ENCODE measurements around the gene CSNK2A1. TPM values are rescaled to one million over a fixed set of nuclear protein-coding genes. Genes with fewer than 3 reads are reported as not detected.

The CSNK2A1 gene
- total and polyA plus RNA-seq, 2 experiments from 2014 or later, result 85.1 to 244 TPM

DNA sequence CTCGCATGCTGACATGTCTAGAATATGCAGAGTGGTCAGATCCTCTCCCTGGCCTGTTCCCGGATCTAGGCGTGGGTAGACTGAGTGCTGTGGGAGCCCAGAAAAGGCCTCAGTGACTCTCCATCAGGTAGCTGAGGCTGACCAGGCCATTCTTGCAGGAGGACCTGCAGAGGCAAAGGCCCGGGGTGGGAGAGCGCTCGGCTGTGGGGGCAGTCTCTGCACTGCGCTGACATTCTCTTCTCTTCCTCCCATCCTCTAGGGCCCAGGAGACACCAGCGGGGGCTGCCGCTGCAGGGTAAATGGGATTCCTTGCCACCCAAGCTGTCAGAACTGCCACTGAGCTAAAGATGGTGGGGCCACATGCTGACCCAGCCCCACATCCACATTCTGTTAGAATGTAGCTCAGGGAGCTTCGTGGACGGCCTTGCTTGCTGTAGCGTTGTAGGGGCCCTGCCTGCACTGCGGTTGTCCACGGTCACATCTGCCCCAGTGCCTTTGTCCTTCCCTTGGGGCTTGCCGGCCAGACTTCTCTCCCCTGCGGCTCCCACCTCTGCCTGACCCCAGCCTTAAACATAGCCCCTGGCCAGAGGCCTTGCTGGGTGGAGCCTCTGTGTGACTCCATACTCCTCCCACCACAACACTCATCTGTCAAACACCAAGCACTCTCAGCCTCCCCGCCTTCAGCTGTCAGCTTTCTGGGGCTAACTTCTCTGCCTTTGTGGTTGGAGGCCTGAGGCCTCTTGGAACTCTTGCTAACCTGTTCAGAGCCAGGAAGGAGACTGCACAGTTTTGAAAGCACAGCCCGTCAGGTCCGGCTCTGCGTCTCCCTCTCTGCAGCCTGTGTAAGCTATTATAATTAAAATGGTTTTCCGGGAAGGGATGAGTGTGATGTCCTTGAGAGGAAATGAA lies 113.2 kb downstream of the CSNK2A1 start:
- Mint-ChIP-seq H3K27me3 (ENCODE audit: insufficient read depth, low read depth, poor library complexity) (peaks cover 32% of the 10 kb centered on the region), H3K4me3 (no peak overlapping the region), H3K4me1 (peaks cover 26% of the 10 kb centered on the region), H3K36me3 (ENCODE audit: low read depth) (peaks cover 38% of the 10 kb centered on the region), H3K27ac (no peak overlapping the region), H3K9me3 (no peaks in the 10 kb centered on the region)
- H3K9me2 ChIP-seq (ENCODE audit: insufficient read depth), result no peaks in the 10 kb centered on the region
- H3F3A ChIP-seq (replicated peaks; ENCODE audit: low read depth), result peaks cover 6% of the 10 kb centered on the region; the same call in 1 of the 2 replicates
- peaks cover 29% of the 10 kb centered on the region for H4K20me1 ChIP-seq (replicated peaks; ENCODE audit: insufficient read depth)
- H3K36me3 ChIP-seq (ENCODE audit: insufficient read depth), result no peaks in the 10 kb centered on the region
- H3K4me1 ChIP-seq (ENCODE audit: insufficient read depth), result peaks cover 9% of the 10 kb centered on the region
- no peak overlapping the region for H3K4me3 ChIP-seq
- TF ChIP-seq ZNF114 (CRISPR knock-in tag; IDR thresholded peaks at IDR 0.05), result no peak
- TF ChIP-seq EZH2phosphoT487 (IDR thresholded peaks at IDR 0.05; ENCODE audit: unreplicated experiment), result no peak
- TF ChIP-seq POLR2AphosphoS5 (IDR thresholded peaks at IDR 0.05; ENCODE audit: low read depth), result no peak
- no peak for TF ChIP-seq CREB1 (CRISPR knock-in tag; IDR thresholded peaks at IDR 0.05; ENCODE audit: low read depth)
- no peak for TF ChIP-seq STAT1 (IDR thresholded peaks at IDR 0.05; ENCODE audit: unreplicated experiment)
- TF ChIP-seq NANOG (IDR thresholded peaks at IDR 0.05; ENCODE audit: borderline replicate concordance), result no peak
- TF ChIP-seq, protein P1, sequence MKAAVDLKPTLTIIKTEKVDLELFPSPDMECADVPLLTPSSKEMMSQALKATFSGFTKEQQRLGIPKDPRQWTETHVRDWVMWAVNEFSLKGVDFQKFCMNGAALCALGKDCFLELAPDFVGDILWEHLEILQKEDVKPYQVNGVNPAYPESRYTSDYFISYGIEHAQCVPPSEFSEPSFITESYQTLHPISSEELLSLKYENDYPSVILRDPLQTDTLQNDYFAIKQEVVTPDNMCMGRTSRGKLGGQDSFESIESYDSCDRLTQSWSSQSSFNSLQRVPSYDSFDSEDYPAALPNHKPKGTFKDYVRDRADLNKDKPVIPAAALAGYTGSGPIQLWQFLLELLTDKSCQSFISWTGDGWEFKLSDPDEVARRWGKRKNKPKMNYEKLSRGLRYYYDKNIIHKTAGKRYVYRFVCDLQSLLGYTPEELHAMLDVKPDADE (IDR thresholded peaks at IDR 0.05), result no peak
- TF ChIP-seq, protein P2, sequence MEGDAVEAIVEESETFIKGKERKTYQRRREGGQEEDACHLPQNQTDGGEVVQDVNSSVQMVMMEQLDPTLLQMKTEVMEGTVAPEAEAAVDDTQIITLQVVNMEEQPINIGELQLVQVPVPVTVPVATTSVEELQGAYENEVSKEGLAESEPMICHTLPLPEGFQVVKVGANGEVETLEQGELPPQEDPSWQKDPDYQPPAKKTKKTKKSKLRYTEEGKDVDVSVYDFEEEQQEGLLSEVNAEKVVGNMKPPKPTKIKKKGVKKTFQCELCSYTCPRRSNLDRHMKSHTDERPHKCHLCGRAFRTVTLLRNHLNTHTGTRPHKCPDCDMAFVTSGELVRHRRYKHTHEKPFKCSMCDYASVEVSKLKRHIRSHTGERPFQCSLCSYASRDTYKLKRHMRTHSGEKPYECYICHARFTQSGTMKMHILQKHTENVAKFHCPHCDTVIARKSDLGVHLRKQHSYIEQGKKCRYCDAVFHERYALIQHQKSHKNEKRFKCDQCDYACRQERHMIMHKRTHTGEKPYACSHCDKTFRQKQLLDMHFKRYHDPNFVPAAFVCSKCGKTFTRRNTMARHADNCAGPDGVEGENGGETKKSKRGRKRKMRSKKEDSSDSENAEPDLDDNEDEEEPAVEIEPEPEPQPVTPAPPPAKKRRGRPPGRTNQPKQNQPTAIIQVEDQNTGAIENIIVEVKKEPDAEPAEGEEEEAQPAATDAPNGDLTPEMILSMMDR (conservative IDR thresholded peaks at IDR 0.05; ENCODE audit: low read depth in 2 of 2), result no peak
- no peak for TF ChIP-seq ZNF331 (CRISPR knock-in tag; IDR thresholded peaks at IDR 0.05; ENCODE audit: low read depth)
- no peak for TF ChIP-seq JUNB (IDR thresholded peaks at IDR 0.05; ENCODE audit: unreplicated experiment)
- TF ChIP-seq, protein P3, sequence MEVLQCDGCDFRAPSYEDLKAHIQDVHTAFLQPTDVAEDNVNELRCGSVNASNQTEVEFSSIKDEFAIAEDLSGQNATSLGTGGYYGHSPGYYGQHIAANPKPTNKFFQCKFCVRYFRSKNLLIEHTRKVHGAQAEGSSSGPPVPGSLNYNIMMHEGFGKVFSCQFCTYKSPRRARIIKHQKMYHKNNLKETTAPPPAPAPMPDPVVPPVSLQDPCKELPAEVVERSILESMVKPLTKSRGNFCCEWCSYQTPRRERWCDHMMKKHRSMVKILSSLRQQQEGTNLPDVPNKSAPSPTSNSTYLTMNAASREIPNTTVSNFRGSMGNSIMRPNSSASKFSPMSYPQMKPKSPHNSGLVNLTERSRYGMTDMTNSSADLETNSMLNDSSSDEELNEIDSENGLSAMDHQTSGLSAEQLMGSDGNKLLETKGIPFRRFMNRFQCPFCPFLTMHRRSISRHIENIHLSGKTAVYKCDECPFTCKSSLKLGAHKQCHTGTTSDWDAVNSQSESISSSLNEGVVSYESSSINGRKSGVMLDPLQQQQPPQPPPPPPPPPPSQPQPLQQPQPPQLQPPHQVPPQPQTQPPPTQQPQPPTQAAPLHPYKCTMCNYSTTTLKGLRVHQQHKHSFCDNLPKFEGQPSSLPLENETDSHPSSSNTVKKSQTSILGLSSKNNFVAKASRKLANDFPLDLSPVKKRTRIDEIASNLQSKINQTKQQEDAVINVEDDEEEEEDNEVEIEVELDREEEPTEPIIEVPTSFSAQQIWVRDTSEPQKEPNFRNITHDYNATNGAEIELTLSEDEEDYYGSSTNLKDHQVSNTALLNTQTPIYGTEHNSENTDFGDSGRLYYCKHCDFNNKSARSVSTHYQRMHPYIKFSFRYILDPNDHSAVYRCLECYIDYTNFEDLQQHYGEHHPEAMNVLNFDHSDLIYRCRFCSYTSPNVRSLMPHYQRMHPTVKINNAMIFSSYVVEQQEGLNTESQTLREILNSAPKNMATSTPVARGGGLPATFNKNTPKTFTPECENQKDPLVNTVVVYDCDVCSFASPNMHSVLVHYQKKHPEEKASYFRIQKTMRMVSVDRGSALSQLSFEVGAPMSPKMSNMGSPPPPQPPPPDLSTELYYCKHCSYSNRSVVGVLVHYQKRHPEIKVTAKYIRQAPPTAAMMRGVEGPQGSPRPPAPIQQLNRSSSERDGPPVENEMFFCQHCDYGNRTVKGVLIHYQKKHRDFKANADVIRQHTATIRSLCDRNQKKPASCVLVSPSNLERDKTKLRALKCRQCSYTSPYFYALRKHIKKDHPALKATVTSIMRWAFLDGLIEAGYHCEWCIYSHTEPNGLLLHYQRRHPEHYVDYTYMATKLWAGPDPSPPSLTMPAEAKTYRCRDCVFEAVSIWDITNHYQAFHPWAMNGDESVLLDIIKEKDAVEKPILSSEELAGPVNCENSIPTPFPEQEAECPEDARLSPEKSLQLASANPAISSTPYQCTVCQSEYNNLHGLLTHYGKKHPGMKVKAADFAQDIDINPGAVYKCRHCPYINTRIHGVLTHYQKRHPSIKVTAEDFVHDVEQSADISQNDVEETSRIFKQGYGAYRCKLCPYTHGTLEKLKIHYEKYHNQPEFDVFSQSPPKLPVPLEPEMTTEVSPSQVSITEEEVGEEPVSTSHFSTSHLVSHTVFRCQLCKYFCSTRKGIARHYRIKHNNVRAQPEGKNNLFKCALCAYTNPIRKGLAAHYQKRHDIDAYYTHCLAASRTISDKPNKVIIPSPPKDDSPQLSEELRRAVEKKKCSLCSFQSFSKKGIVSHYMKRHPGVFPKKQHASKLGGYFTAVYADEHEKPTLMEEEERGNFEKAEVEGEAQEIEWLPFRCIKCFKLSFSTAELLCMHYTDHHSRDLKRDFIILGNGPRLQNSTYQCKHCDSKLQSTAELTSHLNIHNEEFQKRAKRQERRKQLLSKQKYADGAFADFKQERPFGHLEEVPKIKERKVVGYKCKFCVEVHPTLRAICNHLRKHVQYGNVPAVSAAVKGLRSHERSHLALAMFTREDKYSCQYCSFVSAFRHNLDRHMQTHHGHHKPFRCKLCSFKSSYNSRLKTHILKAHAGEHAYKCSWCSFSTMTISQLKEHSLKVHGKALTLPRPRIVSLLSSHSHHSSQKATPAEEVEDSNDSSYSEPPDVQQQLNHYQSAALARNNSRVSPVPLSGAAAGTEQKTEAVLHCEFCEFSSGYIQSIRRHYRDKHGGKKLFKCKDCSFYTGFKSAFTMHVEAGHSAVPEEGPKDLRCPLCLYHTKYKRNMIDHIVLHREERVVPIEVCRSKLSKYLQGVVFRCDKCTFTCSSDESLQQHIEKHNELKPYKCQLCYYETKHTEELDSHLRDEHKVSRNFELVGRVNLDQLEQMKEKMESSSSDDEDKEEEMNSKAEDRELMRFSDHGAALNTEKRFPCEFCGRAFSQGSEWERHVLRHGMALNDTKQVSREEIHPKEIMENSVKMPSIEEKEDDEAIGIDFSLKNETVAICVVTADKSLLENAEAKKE (CRISPR knock-in tag; IDR thresholded peaks at IDR 0.05), result no peak
- no peak for TF ChIP-seq EZH2 (IDR thresholded peaks at IDR 0.05; ENCODE audit: low read depth, unreplicated experiment)
- TF ChIP-seq, protein P4, sequence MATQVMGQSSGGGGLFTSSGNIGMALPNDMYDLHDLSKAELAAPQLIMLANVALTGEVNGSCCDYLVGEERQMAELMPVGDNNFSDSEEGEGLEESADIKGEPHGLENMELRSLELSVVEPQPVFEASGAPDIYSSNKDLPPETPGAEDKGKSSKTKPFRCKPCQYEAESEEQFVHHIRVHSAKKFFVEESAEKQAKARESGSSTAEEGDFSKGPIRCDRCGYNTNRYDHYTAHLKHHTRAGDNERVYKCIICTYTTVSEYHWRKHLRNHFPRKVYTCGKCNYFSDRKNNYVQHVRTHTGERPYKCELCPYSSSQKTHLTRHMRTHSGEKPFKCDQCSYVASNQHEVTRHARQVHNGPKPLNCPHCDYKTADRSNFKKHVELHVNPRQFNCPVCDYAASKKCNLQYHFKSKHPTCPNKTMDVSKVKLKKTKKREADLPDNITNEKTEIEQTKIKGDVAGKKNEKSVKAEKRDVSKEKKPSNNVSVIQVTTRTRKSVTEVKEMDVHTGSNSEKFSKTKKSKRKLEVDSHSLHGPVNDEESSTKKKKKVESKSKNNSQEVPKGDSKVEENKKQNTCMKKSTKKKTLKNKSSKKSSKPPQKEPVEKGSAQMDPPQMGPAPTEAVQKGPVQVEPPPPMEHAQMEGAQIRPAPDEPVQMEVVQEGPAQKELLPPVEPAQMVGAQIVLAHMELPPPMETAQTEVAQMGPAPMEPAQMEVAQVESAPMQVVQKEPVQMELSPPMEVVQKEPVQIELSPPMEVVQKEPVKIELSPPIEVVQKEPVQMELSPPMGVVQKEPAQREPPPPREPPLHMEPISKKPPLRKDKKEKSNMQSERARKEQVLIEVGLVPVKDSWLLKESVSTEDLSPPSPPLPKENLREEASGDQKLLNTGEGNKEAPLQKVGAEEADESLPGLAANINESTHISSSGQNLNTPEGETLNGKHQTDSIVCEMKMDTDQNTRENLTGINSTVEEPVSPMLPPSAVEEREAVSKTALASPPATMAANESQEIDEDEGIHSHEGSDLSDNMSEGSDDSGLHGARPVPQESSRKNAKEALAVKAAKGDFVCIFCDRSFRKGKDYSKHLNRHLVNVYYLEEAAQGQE (IDR thresholded peaks at IDR 0.05; ENCODE audit: unreplicated experiment), result no peak
- no peak overlapping the region for H3K27ac ChIP-seq (ENCODE audit: low read depth)
- H3K79me2 ChIP-seq (replicated peaks; ENCODE audit: insufficient read depth), result no peaks in the 10 kb centered on the region
- H3K27me3 ChIP-seq (ENCODE audit: insufficient read depth), result peaks cover 19% of the 10 kb centered on the region
- DNase-seq (ENCODE audit: low spot score) (no peak), ATAC-seq (no peak)
- no peak overlapping the region for H3K4me2 ChIP-seq
- no peak overlapping the region for H2AFZ ChIP-seq
